Ishikawa (cell line): ENCODE measurements around the gene PCSK2.

Source experiments
- CEBPB ChIP-seq: IDR thresholded peaks from 2 replicates; pipeline ENCODE4 v1.6.1; 2012
- CREB1 ChIP-seq: IDR thresholded peaks from 2 replicates; pipeline ENCODE4 v1.6.1; 2012; ENCODE audit warnings: low read depth
- EGR1 ChIP-seq: IDR thresholded peaks from 2 replicates; pipeline ENCODE4 v1.6.1; 2012
- EP300 ChIP-seq: IDR thresholded peaks from 2 replicates; pipeline ENCODE4 v1.6.1; 2012; ENCODE audit warnings: borderline replicate concordance
- FOXM1 ChIP-seq: IDR thresholded peaks from 2 replicates; pipeline ENCODE4 v1.6.1; 2012; ENCODE audit warnings: low read depth, borderline replicate concordance
- MAX ChIP-seq: IDR thresholded peaks from 2 replicates; pipeline ENCODE4 v1.6.1; 2012
- RAD21 ChIP-seq: IDR thresholded peaks from 2 replicates; pipeline ENCODE4 v1.6.1; 2012; ENCODE audit warnings: low read depth
- REST ChIP-seq: IDR thresholded peaks from 2 replicates; pipeline ENCODE4 v1.6.1; 2012; ENCODE audit warnings: low read depth, mild to moderate bottlenecking
- TAF1 ChIP-seq: IDR thresholded peaks from 2 replicates; pipeline ENCODE4 v1.6.1; 2012; ENCODE audit warnings: low read depth, mild to moderate bottlenecking
- TCF12 ChIP-seq: IDR thresholded peaks from 2 replicates; pipeline ENCODE4 v1.6.1; 2012; ENCODE audit warnings: low read depth
- TEAD4 ChIP-seq: IDR thresholded peaks from 2 replicates; pipeline ENCODE4 v1.6.1; 2012
- USF1 ChIP-seq: IDR thresholded peaks from 2 replicates; pipeline ENCODE4 v1.6.1; 2012
- YY1 ChIP-seq: IDR thresholded peaks from 2 replicates; pipeline ENCODE4 v1.6.1; 2012; ENCODE audit warnings: low read depth

GRCh38 chr20:17287998-17288397, 61.2 kb downstream of the PCSK2 start:
- TF ChIP-seq MAX (no peak), RAD21 (no peak), TAF1 (no peak), REST (no peak), EP300 (no peak), FOXM1 (no peak), CREB1 (no peak), CEBPB (no peak), YY1 (no peak), EGR1 (no peak), TEAD4 (no peak), TCF12 (no peak), USF1 (no peak)
